Smooth muscle cell (in vitro differentiated cells): ENCODE results near the gene TRIM8. TPM values are rescaled to one million over a fixed set of nuclear protein-coding genes. Genes with fewer than 3 reads are reported as not detected.

ENCODE experiments used
- DNase-seq: peaks from one replicate; lab custom pipeline; 2025; ENCODE audit not compliant: unreplicated experiment; lab: John Stamatoyannopoulos, UW
- H2AFZ ChIP-seq: fragments of 200-600 bp; sonication (generic); 2 replicates; pipeline ENCODE4 v1.6.0; 2016; ENCODE audit warnings: antibody characterized with exemption, low read depth, mild to moderate bottlenecking
- H3F3A ChIP-seq: fragments of 200-600 bp; sonication (generic); 2 replicates; pipeline ENCODE4 v1.6.0; 2017; ENCODE audit warnings: antibody characterized with exemption, low read depth
- H3K27ac ChIP-seq: fragments of 200-600 bp; sonication (generic); 2 replicates; pipeline ENCODE4 v1.5.1; 2016; ENCODE audit warnings: low read depth, mild to moderate bottlenecking
- H3K27me3 ChIP-seq: fragments of 200-600 bp; sonication (generic); 2 replicates; pipeline ENCODE4 v1.6.1; 2016; ENCODE audit warnings: low read depth, mild to moderate bottlenecking
- H3K36me3 ChIP-seq: fragments of 200-600 bp; sonication (generic); 2 replicates; pipeline ENCODE4 v1.5.1; 2016; ENCODE audit warnings: low read depth
- H3K4me1 ChIP-seq: fragments of 200-600 bp; sonication (generic); 2 replicates; pipeline ENCODE4 v1.5.1; 2016; ENCODE audit warnings: low read depth
- H3K4me2 ChIP-seq: fragments of 200-600 bp; sonication (generic); 2 replicates; pipeline ENCODE4 v1.6.0; 2016; ENCODE audit warnings: mild to moderate bottlenecking
- H3K4me3 ChIP-seq: fragments of 200-600 bp; sonication (generic); 2 replicates; pipeline ENCODE4 v1.5.1; 2016; ENCODE audit warnings: mild to moderate bottlenecking
- H3K79me2 ChIP-seq: fragments of 200-600 bp; sonication (generic); 2 replicates; pipeline ENCODE4 v1.6.0; 2016; ENCODE audit warnings: low read depth, mild to moderate bottlenecking
- H3K9ac ChIP-seq: fragments of 200-600 bp; sonication (generic); 2 replicates; pipeline ENCODE4 v1.6.0; 2016; ENCODE audit warnings: low read depth
- H3K9me3 ChIP-seq: fragments of 200-600 bp; sonication (generic); replicated peaks from 2 replicates; pipeline ENCODE4 v1.5.1; 2016; ENCODE audit warnings: low read depth
- H4K20me1 ChIP-seq: fragments of 200-600 bp; sonication (generic); 2 replicates; pipeline ENCODE4 v1.6.0; 2016; ENCODE audit warnings: low read depth
- CTCF ChIP-seq: fragments of 200-600 bp; sonication (generic); IDR thresholded peaks from 2 replicates; pipeline ENCODE4 v1.5.1; 2017; ENCODE audit warnings: borderline replicate concordance, mild to moderate bottlenecking, antibody characterized with exemption; ENCODE audit not compliant: insufficient read depth, poor library complexity, severe bottlenecking
- WGBS: methylation state at CpG from one replicate; pipeline ENCODE4 v1.1.7; 2016; ENCODE audit warnings: low lambda C conversion rate; 5-methylcytosine and 5-hydroxymethylcytosine counted together
- polyA plus RNA-seq: library from polyadenylated mRNA; unstranded; fragments of >200 nt; fragmentation: Nextera tagmentation; extraction: Ambion mirVana; gene quantifications from 2 replicates; pipeline ENCODE4 v1.2.1, GENCODE V29; 2016
- total RNA-seq: library from RNA; depleted of rRNA; stranded (reverse); fragments of >200 nt; gene quantifications from 2 replicates; pipeline ENCODE4 v1.2.3, GENCODE V29; 2014

Gene TRIM8
- total and polyA plus RNA-seq, 2 experiments from 2014 or later, result 78.0 to 78.8 TPM

- no peaks in the 10 kb centered on the region for H3K9me3 ChIP-seq
- no peak for TF ChIP-seq CTCF
- H3F3A ChIP-seq, result peaks cover 32% of the 10 kb centered on the region
- peak overlapping the region; percentile 94 for H3K27ac ChIP-seq
- no peak overlapping the region for H2AFZ ChIP-seq
- H3K4me1 ChIP-seq, result peaks cover 70% of the 10 kb centered on the region
- peak overlapping the region; percentile 14 for H3K4me3 ChIP-seq
- WGBS, result 14% methylated on average over 2 of the region's 2 CpGs
- H3K36me3 ChIP-seq, result no peaks in the 10 kb centered on the region
- H3K27me3 ChIP-seq, result no peaks in the 10 kb centered on the region
- H3K4me2 ChIP-seq, result peak overlapping the region; percentile 80
- no peak for DNase-seq
- no peaks in the 10 kb centered on the region for H4K20me1 ChIP-seq
- peak overlapping the region; percentile 53 for H3K9ac ChIP-seq
- no peaks in the 10 kb centered on the region for H3K79me2 ChIP-seq
Observed at GRCh38 chr10:102674566-102674965, 30.3 kb downstream of the TRIM8 start.

GRCh38 chr10:102675011-102675665, 30.9 kb downstream of the TRIM8 start:
- Histone ChIP-seq H3K36me3 (no peaks in the 10 kb centered on the region), H3K9ac (peak overlapping the region; percentile 56), H3K27me3 (no peaks in the 10 kb centered on the region), H4K20me1 (no peaks in the 10 kb centered on the region), H3K27ac (peak overlapping the region; percentile 94), H3K79me2 (no peaks in the 10 kb centered on the region), H3K4me3 (no peak overlapping the region), H3K4me2 (peak overlapping the region; percentile 80), H3F3A (peaks cover 32% of the 10 kb centered on the region), H2AFZ (no peak overlapping the region), H3K4me1 (peaks cover 64% of the 10 kb centered on the region), H3K9me3 (no peaks in the 10 kb centered on the region)
- WGBS, result 24% methylated on average over 8 of the region's 8 CpGs
- DNase-seq, result no peak
- TF ChIP-seq CTCF, result no peak

DNA sequence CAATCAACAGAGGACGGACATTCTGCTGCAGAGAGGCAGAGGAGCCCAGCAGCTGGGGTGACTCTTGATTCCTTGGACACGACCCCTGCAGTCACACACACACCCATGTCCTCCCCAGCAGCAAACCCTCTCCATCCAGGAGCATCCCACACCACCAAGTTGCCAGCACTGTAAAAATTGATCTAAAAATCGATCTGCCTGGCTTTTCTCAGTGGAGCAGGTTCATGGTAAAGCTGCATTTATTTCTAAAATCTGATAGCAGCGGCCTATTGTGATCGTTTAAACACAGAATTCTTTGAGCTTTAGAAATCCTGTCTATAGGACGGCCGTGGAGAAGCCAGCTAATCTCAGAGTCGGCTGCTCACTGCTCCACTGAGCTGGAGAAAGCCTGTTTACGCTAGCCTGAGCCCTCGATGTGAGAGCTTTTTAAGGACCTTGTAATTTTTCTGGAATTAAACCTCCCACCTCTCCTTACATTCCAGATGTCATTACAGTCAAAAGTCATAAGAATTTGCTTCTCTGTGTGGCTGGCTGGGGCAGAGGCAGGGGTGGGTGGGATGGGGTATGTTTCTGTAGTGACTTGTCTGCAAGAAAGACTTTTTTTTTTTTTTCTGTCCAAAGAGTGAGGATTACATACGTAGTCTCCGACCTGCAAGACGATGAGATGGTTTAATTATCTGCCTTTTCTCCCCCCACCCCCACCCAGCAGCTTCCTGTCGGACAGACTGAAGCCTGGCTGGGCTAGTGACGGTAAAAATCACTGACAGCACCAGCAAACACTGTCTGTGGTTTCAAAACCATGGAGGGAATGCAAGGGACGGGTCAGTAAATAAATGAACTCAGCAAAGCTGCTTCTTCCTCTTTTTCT, 31.6 kb downstream of the TRIM8 start:
- Histone ChIP-seq H3K9me3 (no peaks in the 10 kb centered on the region), H3K27ac (peak overlapping the region; percentile 94), H2AFZ (no peak overlapping the region), H3K79me2 (no peaks in the 10 kb centered on the region), H3F3A (peaks cover 32% of the 10 kb centered on the region), H3K36me3 (no peaks in the 10 kb centered on the region), H3K4me3 (peak overlapping the region; percentile 26), H4K20me1 (no peaks in the 10 kb centered on the region), H3K4me2 (peak overlapping the region; percentile 80), H3K4me1 (peaks cover 60% of the 10 kb centered on the region), H3K9ac (peak overlapping the region; percentile 56), H3K27me3 (no peaks in the 10 kb centered on the region)
- 5% methylated on average over 16 of the region's 16 CpGs for WGBS
- no peak for TF ChIP-seq CTCF
- DNase-seq, result no peak
